ENCODE results near the gene GCN1. TPM values are rescaled to one million over a fixed set of nuclear protein-coding genes. Genes with fewer than 3 reads are reported as not detected.
A peak's percentile ranks its signal among the peaks of the same experiment; 100 is the strongest.

GCN1 gene
- polyA plus RNA-seq, 2 of the 4 experiments (the other 2 are of a cell fraction): 43.2 to 64.1 TPM

DNA sequence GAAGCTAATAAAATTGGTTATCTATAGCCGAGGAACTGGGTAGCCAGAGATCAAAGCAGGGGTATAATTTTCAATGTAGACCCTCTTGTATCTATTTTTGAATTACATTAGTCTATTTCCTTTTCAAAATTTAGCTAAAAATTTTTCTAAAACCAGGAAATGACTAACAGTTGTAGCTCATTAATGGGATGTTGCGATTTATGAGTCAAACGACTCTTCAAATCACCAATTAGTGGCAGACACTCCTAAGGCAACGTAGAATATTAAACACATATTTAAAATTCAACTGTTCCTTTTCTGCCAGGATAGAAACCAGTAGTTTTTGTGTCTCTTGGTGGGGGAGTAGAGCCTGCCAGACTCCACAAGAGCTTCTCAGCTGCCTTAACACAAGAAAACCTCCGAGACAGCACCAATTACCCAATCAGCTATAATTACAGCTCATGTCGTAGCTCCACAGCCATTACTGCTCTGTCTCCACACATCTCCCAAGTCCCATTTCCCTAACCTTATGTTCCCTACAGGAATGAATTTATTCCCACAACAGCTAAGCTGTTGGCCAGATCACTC, 26.9 kb downstream of the GCN1 start (continued):
- TF ChIP-seq GATA3 (IDR thresholded peaks at IDR 0.05; ENCODE audit: borderline replicate concordance): no peak
- TF ChIP-seq KDM5A (IDR thresholded peaks at IDR 0.05): no peak

DNA sequence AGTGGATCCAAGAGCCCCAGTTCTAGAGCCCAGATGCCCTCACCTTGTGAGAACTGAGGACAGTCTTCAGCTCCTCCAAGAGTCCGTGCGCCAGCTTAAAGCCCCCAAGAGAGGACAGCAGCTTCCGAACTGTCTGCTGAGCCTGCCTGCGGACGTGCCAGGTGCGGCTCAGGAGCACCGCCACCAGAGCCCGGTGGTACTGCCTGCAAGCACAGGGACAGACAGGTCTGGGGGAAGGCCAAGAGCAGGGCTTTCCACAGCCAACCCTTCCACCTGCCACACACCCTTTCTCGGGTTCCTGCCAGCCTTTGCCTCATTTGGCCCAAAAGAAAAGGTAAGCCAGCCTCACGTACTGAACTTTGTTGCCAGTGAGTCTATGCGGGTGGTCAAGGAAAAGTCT, 30.2 kb downstream of the GCN1 start:
- no peak overlapping the region for H3K4me2 ChIP-seq
- H3K9me3 ChIP-seq: no peaks in the 10 kb centered on the region
- H3K27ac ChIP-seq: no peak overlapping the region
- TF ChIP-seq FOSL2 (IDR thresholded peaks at IDR 0.05) (no peak), FOSL2 (CRISPR knock-in tag; IDR thresholded peaks at IDR 0.05) (no peak), HOXA7 (CRISPR knock-in tag; IDR thresholded peaks at IDR 0.05) (no peak), TP53 (CRISPR knock-in tag; IDR thresholded peaks at IDR 0.05) (no peak), ZFP36 (IDR thresholded peaks at IDR 0.05; ENCODE audit: borderline replicate concordance, partially characterized antibody) (no peak)
- ChIA-PET POLR2A (no interaction called here), CTCF (interaction anchor here (0.6 to 1.0 kb wide), 2 partner anchors 14 to 265 kb away, joined by 3 read pairs; no protein-coding TSS in a partner anchor)
- no peaks in the 10 kb centered on the region for H3K4me1 ChIP-seq
- 91% methylated on average over 11 of the region's 11 CpGs for WGBS (ENCODE audit: missing lambda C conversion rate)
- DNase-seq (ENCODE audit: low read depth in 1 of 2, low spot score in 1 of 2): no peak
- peak; percentile 11 to 32; a peak in 1 of 6 replicates for ATAC-seq
- no peak for FAIRE-seq
- H3K4me3 ChIP-seq: no peak overlapping the region

DNA sequence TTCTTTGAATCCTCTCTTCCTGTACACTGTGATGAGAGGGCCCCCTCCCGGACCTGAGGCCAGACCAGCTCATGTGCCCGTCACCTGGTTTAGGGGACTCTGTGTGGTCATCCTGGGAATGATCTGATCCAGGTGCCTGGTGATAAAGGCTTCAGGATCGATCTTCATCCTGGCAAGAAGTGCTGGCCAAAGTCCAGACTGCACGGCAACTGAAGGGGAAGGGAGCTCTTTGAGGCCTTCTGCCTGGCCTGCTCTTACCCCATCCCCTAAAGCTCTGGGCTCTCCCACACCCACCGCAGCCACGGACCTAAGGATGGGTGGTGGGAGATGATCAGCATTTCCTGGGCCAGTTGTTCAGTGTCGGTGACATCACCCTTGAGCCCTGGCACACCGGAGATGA, 31.8 kb downstream of the GCN1 start:
- Histone ChIP-seq H3K4me1 (no peaks in the 10 kb centered on the region), H3K9me3 (no peaks in the 10 kb centered on the region), H3K27ac (no peak overlapping the region), H3K4me3 (no peak overlapping the region), H3K4me2 (no peak overlapping the region)
- ChIA-PET CTCF (interaction anchor here (0.5 to 1.2 kb wide), 3 partner anchors 9 to 16 kb away, joined by 3 to 4 read pairs (median 4); no protein-coding TSS in a partner anchor), POLR2A (no interaction called here)
- FAIRE-seq: no peak
- ATAC-seq: no peak
- TF ChIP-seq HEYL (CRISPR knock-in tag; IDR thresholded peaks at IDR 0.05): no peak
- TF ChIP-seq SREBF2 (IDR thresholded peaks at IDR 0.05): no peak
- no peak for TF ChIP-seq SMC3 (IDR thresholded peaks at IDR 0.05)
- TF ChIP-seq ZC3H11A (IDR thresholded peaks at IDR 0.05): no peak
- TF ChIP-seq TFCP2L1 (CRISPR knock-in tag; IDR thresholded peaks at IDR 0.05): no peak
- TF ChIP-seq RNF2 (IDR thresholded peaks at IDR 0.05; ENCODE audit: borderline replicate concordance, low read depth): no peak
- TF ChIP-seq PHF8 (IDR thresholded peaks at IDR 0.05; ENCODE audit: borderline replicate concordance, low read depth): no peak
- no peak for TF ChIP-seq BHLHE40 (IDR thresholded peaks at IDR 0.05; ENCODE audit: low read depth, low read length)
- TF ChIP-seq RAD21 (conservative IDR thresholded peaks at IDR 0.05 in 1 of 2, IDR thresholded peaks at IDR 0.05 in 1 of 2): no peak
- TF ChIP-seq FOXS1 (CRISPR knock-in tag; IDR thresholded peaks at IDR 0.05): no peak
- TF ChIP-seq GATA3 (IDR thresholded peaks at IDR 0.05; ENCODE audit: borderline replicate concordance): no peak
- no peak for TF ChIP-seq RARB (CRISPR knock-in tag; IDR thresholded peaks at IDR 0.05)
- TF ChIP-seq, protein P1, sequence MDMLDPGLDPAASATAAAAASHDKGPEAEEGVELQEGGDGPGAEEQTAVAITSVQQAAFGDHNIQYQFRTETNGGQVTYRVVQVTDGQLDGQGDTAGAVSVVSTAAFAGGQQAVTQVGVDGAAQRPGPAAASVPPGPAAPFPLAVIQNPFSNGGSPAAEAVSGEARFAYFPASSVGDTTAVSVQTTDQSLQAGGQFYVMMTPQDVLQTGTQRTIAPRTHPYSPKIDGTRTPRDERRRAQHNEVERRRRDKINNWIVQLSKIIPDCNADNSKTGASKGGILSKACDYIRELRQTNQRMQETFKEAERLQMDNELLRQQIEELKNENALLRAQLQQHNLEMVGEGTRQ (IDR thresholded peaks at IDR 0.05): no peak
- TF ChIP-seq, protein P2, sequence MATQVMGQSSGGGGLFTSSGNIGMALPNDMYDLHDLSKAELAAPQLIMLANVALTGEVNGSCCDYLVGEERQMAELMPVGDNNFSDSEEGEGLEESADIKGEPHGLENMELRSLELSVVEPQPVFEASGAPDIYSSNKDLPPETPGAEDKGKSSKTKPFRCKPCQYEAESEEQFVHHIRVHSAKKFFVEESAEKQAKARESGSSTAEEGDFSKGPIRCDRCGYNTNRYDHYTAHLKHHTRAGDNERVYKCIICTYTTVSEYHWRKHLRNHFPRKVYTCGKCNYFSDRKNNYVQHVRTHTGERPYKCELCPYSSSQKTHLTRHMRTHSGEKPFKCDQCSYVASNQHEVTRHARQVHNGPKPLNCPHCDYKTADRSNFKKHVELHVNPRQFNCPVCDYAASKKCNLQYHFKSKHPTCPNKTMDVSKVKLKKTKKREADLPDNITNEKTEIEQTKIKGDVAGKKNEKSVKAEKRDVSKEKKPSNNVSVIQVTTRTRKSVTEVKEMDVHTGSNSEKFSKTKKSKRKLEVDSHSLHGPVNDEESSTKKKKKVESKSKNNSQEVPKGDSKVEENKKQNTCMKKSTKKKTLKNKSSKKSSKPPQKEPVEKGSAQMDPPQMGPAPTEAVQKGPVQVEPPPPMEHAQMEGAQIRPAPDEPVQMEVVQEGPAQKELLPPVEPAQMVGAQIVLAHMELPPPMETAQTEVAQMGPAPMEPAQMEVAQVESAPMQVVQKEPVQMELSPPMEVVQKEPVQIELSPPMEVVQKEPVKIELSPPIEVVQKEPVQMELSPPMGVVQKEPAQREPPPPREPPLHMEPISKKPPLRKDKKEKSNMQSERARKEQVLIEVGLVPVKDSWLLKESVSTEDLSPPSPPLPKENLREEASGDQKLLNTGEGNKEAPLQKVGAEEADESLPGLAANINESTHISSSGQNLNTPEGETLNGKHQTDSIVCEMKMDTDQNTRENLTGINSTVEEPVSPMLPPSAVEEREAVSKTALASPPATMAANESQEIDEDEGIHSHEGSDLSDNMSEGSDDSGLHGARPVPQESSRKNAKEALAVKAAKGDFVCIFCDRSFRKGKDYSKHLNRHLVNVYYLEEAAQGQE (IDR thresholded peaks at IDR 0.05): no peak
- TF ChIP-seq, protein P3, sequence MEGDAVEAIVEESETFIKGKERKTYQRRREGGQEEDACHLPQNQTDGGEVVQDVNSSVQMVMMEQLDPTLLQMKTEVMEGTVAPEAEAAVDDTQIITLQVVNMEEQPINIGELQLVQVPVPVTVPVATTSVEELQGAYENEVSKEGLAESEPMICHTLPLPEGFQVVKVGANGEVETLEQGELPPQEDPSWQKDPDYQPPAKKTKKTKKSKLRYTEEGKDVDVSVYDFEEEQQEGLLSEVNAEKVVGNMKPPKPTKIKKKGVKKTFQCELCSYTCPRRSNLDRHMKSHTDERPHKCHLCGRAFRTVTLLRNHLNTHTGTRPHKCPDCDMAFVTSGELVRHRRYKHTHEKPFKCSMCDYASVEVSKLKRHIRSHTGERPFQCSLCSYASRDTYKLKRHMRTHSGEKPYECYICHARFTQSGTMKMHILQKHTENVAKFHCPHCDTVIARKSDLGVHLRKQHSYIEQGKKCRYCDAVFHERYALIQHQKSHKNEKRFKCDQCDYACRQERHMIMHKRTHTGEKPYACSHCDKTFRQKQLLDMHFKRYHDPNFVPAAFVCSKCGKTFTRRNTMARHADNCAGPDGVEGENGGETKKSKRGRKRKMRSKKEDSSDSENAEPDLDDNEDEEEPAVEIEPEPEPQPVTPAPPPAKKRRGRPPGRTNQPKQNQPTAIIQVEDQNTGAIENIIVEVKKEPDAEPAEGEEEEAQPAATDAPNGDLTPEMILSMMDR (IDR thresholded peaks at IDR 0.05): no peak
- no peak for TF ChIP-seq KDM5A (IDR thresholded peaks at IDR 0.05)
- 87% methylated on average over 8 of the region's 8 CpGs for WGBS (ENCODE audit: missing lambda C conversion rate)
- DNase-seq (ENCODE audit: low read depth in 1 of 2, low spot score in 1 of 2): no peak
